Daoy (cell line): ENCODE data around the gene HTR1B. TPM values are rescaled to one million over a fixed set of nuclear protein-coding genes. Genes with fewer than 3 reads are reported as not detected.
A peak's percentile ranks its signal among the peaks of the same experiment; 100 is the strongest.

Source experiments
- DNase-seq: peaks from one replicate; pipeline ENCODE4 v3.0.0-alpha.2; 2015; ENCODE audit warnings: low read depth
- total RNA-seq: library from RNA; depleted of rRNA; stranded (reverse); fragments of >200 nt; shearing (Covaris generic); gene quantifications from 2 replicates; pipeline ENCODE4 v1.2.3, GENCODE V29; 2014; rRNA removed

HTR1B gene
- total RNA-seq, 1 experiment from 2014 or later: not detected

DNA sequence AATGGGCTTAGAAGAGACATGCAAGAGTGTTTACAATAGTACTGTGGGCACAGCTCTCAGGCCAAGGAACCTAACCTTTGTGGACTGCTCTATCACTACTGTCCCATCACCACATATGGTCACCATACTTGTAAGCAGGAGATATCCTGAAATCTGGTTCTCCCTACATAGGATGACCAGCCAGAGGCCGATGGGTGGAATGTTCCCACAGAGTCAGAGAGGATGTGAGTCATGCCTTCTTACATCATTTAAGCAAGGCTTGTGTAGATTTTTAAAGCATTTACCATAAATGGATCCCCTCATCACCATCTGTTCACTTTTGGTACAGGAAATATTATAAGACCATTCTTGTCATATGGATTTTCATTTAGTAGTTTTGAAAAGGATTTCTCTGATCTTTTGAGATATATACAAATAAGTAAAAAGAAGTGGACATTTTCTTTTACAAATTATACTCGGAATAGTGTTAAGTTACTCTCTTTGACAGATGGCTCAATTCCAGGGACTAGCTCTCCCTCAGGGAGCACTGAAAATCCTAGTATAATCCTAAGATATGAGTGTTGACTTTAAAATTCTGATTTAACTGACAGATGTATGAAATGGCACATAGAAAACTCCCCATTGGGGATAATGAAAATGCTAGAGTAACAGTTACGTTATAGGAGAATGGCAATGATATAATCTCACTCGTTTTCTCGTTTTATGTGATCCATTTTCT is 6.6 kb downstream of the HTR1B start:
- peak; percentile 66 for DNase-seq

- DNase-seq: no peak
Measured at GRCh38 chr6:77455271-77455670, 8.0 kb downstream of the HTR1B start.

- DNase-seq: no peak
Measured at GRCh38 chr6:77454386-77454785, 8.9 kb downstream of the HTR1B start.

GRCh38 chr6:77451466-77451865 is 11.8 kb downstream of the HTR1B start:
- DNase-seq: no peak

DNA sequence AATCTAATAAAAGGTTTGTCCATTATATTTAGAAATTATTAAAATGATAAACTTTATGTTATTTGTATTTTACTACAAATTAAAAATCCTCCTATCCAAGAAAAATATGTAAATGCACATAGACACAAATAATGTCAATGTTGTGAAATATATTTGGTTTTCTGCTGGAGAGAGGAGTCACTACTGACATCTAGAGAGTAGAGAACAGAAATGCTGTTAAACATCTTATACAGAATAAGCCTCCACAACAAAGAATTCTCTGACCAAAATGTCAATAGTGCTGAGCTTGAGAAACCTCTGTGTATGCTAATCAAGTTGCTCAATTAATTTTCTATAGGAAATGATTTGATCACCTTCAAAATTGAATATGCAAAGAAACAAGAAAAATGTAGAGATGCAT is 12.4 kb downstream of the HTR1B start:
- DNase-seq: no peak

DNA sequence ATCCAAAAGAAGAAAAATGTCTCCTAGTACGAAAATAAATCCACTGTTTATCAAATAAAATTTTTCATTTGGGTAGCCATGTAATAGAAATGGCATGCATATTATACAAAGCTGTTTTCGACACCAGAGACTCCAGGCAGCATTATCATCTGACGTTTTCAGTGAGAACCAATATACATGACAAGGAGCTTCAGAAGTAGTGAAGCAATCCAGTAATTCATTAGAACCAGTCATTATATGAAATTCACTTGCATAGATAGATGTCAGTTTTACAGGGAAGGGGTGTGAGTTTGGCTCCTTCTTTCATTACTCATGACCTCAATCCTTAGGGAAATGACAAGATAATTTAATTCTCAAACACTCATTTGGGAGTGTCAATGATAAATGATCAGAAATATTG is 14.7 kb downstream of the HTR1B start:
- no peak for DNase-seq

- no peak for DNase-seq
Measured at GRCh38 chr6:77447254-77447653, 16.0 kb downstream of the HTR1B start.

GRCh38 chr6:77446249-77446648 is 17.0 kb downstream of the HTR1B start:
- DNase-seq: no peak

GRCh38 chr6:77445214-77445613 is 18.1 kb downstream of the HTR1B start:
- DNase-seq: no peak

DNA sequence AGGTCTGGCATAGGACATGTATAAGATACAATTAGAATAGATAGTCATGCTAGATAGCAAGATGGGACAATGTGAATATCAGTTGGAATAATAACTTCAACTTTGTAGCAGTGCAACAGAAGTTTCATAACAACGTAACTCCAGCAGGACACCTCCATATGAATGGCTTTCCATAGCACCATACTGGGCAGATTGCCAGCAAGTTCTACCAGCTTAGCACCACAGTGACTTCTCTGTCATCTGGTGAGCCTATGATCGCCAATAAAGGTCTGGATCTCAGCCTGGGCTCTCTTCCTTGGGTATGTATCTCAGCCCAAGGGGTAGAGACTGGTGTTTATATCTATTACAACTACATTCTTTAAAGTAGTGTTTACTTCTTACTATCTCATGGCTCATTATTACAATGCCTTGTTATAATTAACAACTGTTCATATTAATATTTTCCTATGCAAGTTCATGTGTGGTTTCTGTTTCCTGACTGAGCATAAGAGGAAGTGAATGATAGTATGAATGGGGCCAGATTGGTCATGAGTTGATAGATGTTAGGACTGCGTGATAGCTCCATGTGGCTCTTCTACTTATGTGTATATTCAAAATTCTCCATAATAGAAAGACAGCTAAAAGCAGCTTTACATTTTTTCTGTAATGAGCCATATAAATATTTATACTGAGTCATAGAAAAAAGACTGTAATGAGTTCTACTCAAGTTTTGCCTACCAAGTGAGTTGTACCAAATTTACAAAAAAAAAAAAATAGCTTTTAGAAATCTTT is 22.9 kb downstream of the HTR1B start:
- peak; percentile 10 for DNase-seq

DNA sequence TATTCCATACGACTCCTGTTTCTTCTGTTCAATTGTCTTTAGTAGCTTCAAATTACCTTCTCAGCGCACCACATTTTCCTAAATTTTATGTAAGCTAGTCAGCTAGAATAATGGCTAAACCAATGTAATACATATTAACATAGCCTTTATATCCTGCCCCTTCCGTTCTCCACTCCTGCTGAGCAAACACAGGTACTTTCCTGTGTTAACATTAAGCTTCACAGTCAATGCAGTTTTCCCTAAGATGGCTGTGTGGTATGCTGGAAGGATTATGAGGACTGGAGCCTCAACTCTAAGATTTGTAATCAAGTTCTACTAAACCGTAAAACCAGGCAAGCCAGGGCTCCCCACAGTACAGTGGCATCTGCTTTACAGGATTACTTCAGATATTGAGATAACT is 29.4 kb downstream of the HTR1B start:
- no peak for DNase-seq

- DNase-seq: no peak
Measured at GRCh38 chr6:77430504-77430903, 32.8 kb downstream of the HTR1B start.

GRCh38 chr6:77425671-77426070 is 37.6 kb downstream of the HTR1B start:
- no peak for DNase-seq

DNA sequence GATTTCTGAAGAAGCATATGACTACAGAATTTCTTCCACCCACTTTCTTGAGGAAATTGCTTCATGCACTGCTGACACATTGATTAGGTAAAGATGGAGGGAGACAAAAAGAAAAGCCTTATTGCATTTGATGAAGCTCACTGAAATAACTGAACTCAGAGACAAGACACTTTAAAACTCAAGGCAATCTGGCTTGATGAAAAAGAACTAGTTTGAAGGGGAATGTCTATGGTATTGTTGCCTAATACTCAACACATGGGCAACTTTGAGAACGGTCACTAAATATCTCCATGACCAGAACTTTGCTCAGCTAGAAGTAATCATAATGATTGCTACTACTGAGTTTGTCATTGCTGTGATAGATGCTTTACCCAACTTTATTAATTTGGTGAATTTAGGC is 38.1 kb downstream of the HTR1B start:
- no peak for DNase-seq

DNA sequence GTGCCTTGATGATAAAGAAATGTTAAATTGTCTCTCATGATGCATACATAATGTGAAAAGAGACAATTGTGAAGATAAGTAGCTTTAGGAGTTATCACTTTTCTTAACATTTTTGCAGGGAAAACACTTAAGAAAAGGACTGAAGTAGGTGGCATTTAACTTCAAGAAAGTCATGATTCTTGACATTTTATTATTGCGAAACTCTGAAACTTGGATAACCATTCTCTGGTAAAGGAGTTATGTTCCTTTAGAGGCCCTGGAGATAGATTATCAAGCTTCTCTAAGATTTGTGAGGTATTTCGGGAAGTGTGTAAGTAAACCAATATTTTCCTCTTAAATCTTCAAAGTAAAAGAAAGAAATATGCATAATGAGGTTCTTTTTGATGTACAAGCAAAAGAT is 38.5 kb downstream of the HTR1B start:
- no peak for DNase-seq

- no peak for DNase-seq
Measured at GRCh38 chr6:77416839-77417238, 46.5 kb downstream of the HTR1B start.

- DNase-seq: no peak
Measured at GRCh38 chr6:77415706-77416105, 47.6 kb downstream of the HTR1B start.

Other genes with a start within 250 kb of the HTR1B start
- gene MEI4, start 189.5 kb upstream of the HTR1B start, total RNA-seq: 0.11 and 0.45 TPM in 2 replicates